ENCODE measurements around the gene HAND1. TPM values are rescaled to one million over a fixed set of nuclear protein-coding genes. Genes with fewer than 3 reads are reported as not detected.

The HAND1 gene
- total RNA-seq, 2 experiments from 2014 or later: not detected

- ATAC-seq (no peak), DNase-seq (no peak)
- Mint-ChIP-seq H3K27ac (no peak overlapping the region), H3K9me3 (no peaks in the 10 kb centered on the region), H3K27me3 (peaks cover 9% of the 10 kb centered on the region), H3K4me1 (ENCODE audit: low read depth) (no peaks in the 10 kb centered on the region), H3K4me3 (no peak overlapping the region), H3K36me3 (ENCODE audit: low read depth) (no peaks in the 10 kb centered on the region)
- intact Hi-C loops (cut with micrococcal nuclease): no loop called here
- no peak for TF ChIP-seq CTCF (IDR thresholded peaks at IDR 0.05)
- ChIA-PET POLR2A (interaction anchor here (0.6 to 0.9 kb wide), 3 partner anchors 8 to 26 kb away, joined by 3 read pairs; no protein-coding TSS in a partner anchor), CTCF (interaction anchor here (1.0 to 1.8 kb wide), 5 partner anchors 23 to 167 kb away, joined by 3 to 7 read pairs (median 4); no protein-coding TSS in a partner anchor)
Measured at GRCh38 chr5:154464438-154464837, 13.6 kb downstream of the HAND1 start.

GRCh38 chr5:154461531-154461930 lies 16.5 kb downstream of the HAND1 start:
- no peak for TF ChIP-seq CTCF (IDR thresholded peaks at IDR 0.05)
- POLR2A ChIA-PET: interaction anchor here (0.5 kb wide), 1 partner anchor 30 kb away, joined by 3 read pairs; no protein-coding TSS in a partner anchor
- intact Hi-C loops (cut with micrococcal nuclease): no loop called here

GRCh38 chr5:154460172-154460571 lies 17.9 kb downstream of the HAND1 start:
- H3K4me1 Mint-ChIP-seq (ENCODE audit: low read depth): no peaks in the 10 kb centered on the region
- DNase-seq (no peak), ATAC-seq (no peak)
- CTCF ChIA-PET: interaction anchor here (1.0 to 1.5 kb wide), 2 partner anchors 13 to 388 kb away, joined by 3 read pairs; no protein-coding TSS in a partner anchor
- H3K27ac Mint-ChIP-seq: no peak overlapping the region
- POLR2A ChIA-PET: no interaction called here
- no peak for TF ChIP-seq CTCF (IDR thresholded peaks at IDR 0.05)
- peaks cover 14% of the 10 kb centered on the region for H3K36me3 Mint-ChIP-seq (ENCODE audit: low read depth)
- intact Hi-C loops (cut with micrococcal nuclease): no loop called here
- H3K27me3 Mint-ChIP-seq: no peaks in the 10 kb centered on the region
- H3K9me3 Mint-ChIP-seq: no peaks in the 10 kb centered on the region
- H3K4me3 Mint-ChIP-seq: no peak overlapping the region

More at GRCh38 chr5:154461531-154461930, 16.5 kb downstream of the HAND1 start:
- Mint-ChIP-seq H3K4me1 (ENCODE audit: low read depth) (no peaks in the 10 kb centered on the region), H3K27ac (no peak overlapping the region), H3K36me3 (ENCODE audit: low read depth) (peaks cover 6% of the 10 kb centered on the region), H3K9me3 (no peaks in the 10 kb centered on the region), H3K4me3 (no peak overlapping the region), H3K27me3 (no peaks in the 10 kb centered on the region)
- CTCF ChIA-PET: interaction anchor here (1.5 to 1.6 kb wide), 2 partner anchors 11 to 39 kb away, joined by 3 to 5 read pairs; no protein-coding TSS in a partner anchor
- ATAC-seq: no peak
- no peak for DNase-seq

GRCh38 chr5:154459015-154459414 lies 19.0 kb downstream of the HAND1 start:
- DNase-seq: no peak
- H3K36me3 Mint-ChIP-seq (ENCODE audit: low read depth): peaks cover 17% of the 10 kb centered on the region
- H3K9me3 Mint-ChIP-seq: no peaks in the 10 kb centered on the region
- no peak for ATAC-seq
- ChIA-PET POLR2A (no interaction called here), CTCF (interaction anchor here (0.9 kb wide), 1 partner anchor 48 kb away, joined by 3 read pairs; no protein-coding TSS in a partner anchor)
- TF ChIP-seq CTCF (IDR thresholded peaks at IDR 0.05): no peak
- no peaks in the 10 kb centered on the region for H3K27me3 Mint-ChIP-seq
- H3K27ac Mint-ChIP-seq: no peak overlapping the region
- H3K4me3 Mint-ChIP-seq: no peak overlapping the region
- intact Hi-C loops (cut with micrococcal nuclease): no loop called here
- no peaks in the 10 kb centered on the region for H3K4me1 Mint-ChIP-seq (ENCODE audit: low read depth)

GRCh38 chr5:154456540-154456939 lies 21.5 kb downstream of the HAND1 start:
- intact Hi-C loops (cut with micrococcal nuclease): no loop called here
- DNase-seq: no peak
- ChIA-PET POLR2A (no interaction called here), CTCF (interaction anchor here (1.0 to 1.5 kb wide), 2 partner anchors 8 to 10 kb away, joined by 3 to 5 read pairs; no protein-coding TSS in a partner anchor)
- Mint-ChIP-seq H3K9me3 (no peaks in the 10 kb centered on the region), H3K4me3 (no peak overlapping the region), H3K4me1 (ENCODE audit: low read depth) (no peaks in the 10 kb centered on the region), H3K36me3 (ENCODE audit: low read depth) (peaks cover 28% of the 10 kb centered on the region), H3K27ac (no peak overlapping the region), H3K27me3 (no peaks in the 10 kb centered on the region)
- ATAC-seq: no peak
- no peak for TF ChIP-seq CTCF (IDR thresholded peaks at IDR 0.05)
